Measurements from ENCODE around the gene AUH.
A peak's percentile ranks its signal among the peaks of the same experiment; 100 is the strongest.
"Not testable (repeated sequence)": the region's sequence is repeated elsewhere in the genome, so short reads cannot be mapped to it uniquely, and the experiment has no call there.

The AUH gene

GRCh38 chr9:91379426-91379825 is 17.7 kb upstream of the AUH start:
- DNase-seq (ENCODE audit: low read depth), result peak; percentile 19

- DNase-seq (ENCODE audit: low read depth), result peak; percentile 96
Measured at GRCh38 chr9:91378695-91379127, 17.0 kb upstream of the AUH start.

DNA sequence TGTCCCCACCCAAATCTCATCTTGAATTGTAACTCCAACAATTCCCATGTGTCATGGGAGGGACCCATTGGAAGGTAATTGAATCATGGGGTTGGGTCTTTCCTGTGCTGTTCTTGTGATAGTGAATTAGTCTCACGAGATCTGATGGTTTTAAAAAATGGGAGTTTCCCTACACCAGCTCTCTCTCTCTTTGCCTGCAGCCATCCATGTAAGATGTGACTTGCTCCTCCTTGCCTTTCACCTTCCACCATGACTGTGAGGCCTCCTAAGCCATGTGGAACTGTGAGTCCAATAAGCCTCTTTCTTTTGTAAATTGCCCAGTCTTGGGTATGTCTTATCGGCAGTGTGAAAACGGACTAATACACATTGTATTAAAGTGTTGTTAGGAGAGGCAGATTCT is 16.3 kb upstream of the AUH start:
- DNase-seq (ENCODE audit: low read depth), result peak; percentile 11

DNA sequence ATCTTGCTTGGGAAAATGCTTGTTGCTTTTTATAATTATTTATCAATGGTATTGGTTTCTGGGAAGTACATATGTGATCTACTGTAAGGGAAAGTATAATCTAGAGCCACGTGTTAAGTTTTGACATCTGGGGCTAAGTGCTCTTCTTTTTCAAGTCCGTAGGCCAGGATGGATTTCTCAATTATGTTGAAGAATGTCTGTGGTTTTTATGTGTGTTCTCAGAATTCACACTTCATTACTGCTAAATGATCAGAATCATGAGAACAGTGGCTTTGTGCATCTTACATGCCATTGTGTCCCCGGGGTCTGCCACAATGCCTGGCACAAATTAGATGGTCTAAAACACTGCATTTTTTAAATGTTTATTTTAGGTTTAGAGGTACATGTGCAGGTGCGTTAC is 14.5 kb upstream of the AUH start:
- DNase-seq (ENCODE audit: low read depth), result peak; percentile 54

GRCh38 chr9:91374939-91375338 is 13.2 kb upstream of the AUH start:
- DNase-seq (ENCODE audit: low read depth), result peak; percentile 80

DNA sequence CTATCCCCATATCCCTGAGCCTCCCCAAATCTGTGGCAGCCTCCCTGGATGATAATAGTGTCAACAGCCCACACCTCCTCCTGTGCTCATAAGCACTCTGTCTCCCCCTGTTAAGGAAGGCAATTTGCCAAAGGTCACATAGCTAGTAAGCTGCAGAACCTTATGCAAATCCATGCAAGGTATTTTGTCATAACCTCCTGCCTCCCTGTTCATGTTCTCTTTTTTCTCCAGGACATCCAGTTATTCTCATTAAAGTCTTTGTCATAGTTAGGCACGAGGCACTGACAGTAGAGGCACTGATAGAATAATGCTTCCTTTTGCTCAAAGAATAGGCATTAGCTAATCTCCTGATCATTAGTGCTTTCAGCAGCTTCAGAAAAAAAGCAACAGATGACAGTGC is 10.2 kb upstream of the AUH start:
- DNase-seq (ENCODE audit: low read depth), result no peak

- DNase-seq (ENCODE audit: low read depth), result not testable (repeated sequence)
Measured at GRCh38 chr9:91370006-91370405, 8.3 kb upstream of the AUH start.

DNA sequence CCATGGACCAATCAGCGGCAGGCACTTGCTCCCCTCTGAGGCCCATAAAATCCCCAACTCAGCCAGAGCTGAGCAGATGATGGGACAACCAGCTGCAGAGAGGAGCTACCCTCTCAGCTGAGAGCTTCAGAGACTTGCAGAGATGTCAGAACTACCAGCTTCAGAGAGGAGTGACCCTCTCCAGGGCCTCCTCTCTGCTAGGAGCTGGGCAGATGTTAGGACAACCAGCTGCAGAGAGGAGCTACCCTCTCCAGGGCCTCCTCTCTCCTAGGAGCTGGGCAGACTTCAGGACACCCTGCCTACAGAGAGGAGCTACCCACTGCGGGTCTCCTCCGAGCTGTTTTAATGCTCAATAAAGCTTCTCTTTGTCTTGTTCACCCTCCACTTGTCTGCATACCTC is 3.0 kb upstream of the AUH start:
- DNase-seq (ENCODE audit: low read depth), result no peak

DNA sequence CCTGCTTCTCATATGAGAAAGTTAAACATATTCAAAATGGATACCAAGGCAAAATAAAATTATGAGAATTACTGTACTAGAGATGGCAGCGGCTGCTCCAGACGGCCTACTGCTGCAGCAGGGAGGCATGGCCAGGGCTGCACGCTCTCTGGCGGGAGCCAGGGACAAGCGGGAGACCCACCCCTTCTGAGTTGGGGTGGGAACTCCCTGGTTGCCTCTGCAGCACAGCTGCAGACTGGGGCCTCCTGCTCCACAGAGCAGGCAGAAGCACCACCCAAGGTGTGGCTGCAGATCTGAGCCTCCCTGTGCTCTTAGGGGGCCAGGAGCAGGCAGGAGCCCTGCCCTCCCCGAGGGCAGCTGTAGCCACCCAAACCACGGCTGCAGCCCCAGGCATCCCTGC is 2.3 kb upstream of the AUH start:
- DNase-seq (ENCODE audit: low read depth), result no peak

GRCh38 chr9:91362051-91362611 is 413 bp upstream of the AUH start:
- no peak for DNase-seq (ENCODE audit: low read depth)

DNA sequence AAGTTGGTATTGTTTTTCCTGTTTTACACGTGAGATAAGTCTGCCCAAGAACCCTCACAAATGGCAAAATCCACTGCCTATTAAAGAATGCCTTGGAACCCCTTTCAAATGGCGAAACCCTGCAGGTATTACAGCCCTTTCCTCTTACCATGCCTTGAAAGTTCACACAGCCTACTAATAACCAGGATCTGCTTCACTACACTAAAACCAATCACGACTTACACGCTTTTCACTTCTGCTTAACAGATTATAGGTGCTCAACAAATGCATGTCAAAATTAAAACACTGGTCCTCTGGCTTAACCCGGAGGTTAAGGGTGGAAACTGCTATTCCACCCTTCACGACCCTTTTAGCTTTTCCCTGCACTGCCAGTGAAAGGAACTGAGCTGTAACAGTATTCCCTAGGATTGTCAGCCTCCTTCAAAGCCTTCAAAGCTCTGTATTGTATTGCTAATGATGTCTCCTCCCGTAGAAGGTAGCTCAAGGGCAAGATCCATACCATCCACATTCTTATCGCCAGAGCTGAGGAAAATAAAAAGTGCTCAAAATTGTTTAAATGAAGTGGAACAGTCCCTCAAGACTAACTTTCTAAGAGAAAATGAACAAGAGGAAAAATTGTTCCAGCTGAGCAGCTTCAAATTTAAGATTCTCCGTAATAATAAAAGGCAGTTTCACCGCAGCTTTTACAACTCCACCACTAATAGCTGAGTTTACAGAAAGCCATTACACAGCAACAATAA is 997 bp downstream of the AUH start:
- DNase-seq (ENCODE audit: low read depth), result no peak

- no peak for DNase-seq (ENCODE audit: low read depth)
Measured at GRCh38 chr9:91359734-91360470, 1.8 kb downstream of the AUH start.

GRCh38 chr9:91359083-91359482 is 2.6 kb downstream of the AUH start:
- no peak for DNase-seq (ENCODE audit: low read depth)

GRCh38 chr9:91354881-91355280 is 6.8 kb downstream of the AUH start:
- DNase-seq (ENCODE audit: low read depth), result no peak

DNA sequence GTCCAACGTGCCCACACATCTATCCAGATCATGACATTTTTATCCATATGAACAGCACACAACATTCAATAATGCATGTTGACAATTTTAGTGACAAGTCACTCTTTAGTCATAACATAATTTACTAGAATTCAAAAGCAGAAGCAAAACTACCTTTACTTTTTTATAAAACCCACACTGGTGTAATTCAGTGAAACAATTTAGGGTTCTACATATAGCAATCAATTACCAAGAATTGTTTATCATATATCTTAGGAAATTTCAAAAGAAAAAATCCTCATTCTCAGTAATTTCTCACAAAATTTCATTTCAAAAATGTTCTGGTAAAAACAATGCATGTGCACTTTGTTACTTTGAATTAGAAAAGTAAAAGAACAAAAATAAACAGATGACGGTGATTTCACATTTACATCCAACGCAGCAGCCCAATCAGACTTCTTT is 12.6 kb downstream of the AUH start:
- no peak for DNase-seq (ENCODE audit: low read depth)

- no peak for DNase-seq (ENCODE audit: low read depth)
Measured at GRCh38 chr9:91348191-91348807, 13.4 kb downstream of the AUH start.

DNA sequence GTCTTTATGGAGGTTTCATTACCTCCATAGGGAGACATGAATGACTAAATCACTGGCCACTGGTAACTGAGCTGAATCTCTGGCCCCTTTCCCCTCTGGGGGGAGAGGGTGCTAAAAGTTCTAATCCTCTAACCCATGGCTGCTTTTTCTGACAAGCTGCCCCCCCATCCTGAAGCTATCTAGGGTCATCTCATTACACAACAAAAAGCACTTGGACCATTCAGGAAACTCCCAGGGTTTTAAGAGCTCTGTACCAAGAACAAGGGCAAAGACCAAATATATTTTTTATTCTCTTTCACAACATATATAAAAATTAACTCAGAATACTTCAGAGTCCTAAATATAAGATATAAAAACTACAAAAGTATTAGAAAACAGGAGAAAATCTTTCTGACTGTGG is 14.3 kb downstream of the AUH start:
- no peak for DNase-seq (ENCODE audit: low read depth)

GRCh38 chr9:91346644-91347043 is 15.1 kb downstream of the AUH start:
- DNase-seq (ENCODE audit: low read depth), result no peak

- DNase-seq (ENCODE audit: low read depth), result no peak
Measured at GRCh38 chr9:91345978-91346377, 15.7 kb downstream of the AUH start.

DNA sequence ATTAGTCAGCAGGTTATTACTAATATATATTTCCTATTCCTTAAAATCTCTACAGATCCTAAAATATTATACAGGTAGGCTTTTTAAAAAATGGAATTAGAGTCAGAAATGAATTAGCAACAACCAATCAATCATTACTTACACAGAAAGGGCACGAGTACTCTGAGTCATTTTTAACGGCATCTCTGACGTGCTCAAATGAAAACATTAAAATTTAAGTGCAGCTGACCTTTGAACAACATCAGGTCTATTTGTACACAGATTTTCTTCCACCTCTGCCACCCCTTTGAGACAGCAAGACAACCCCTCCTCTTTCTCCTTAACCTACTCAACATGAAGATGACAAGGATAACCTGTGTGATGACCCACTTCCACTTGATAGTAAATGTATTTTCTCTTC is 19.1 kb downstream of the AUH start:
- DNase-seq (ENCODE audit: low read depth), result no peak

GRCh38 chr9:91341749-91342148 is 20.0 kb downstream of the AUH start:
- DNase-seq (ENCODE audit: low read depth), result no peak

- no peak for DNase-seq (ENCODE audit: low read depth)
Measured at GRCh38 chr9:91341258-91341746, 20.4 kb downstream of the AUH start.
